ENCODE measurements around the gene ABI3BP.

DNA sequence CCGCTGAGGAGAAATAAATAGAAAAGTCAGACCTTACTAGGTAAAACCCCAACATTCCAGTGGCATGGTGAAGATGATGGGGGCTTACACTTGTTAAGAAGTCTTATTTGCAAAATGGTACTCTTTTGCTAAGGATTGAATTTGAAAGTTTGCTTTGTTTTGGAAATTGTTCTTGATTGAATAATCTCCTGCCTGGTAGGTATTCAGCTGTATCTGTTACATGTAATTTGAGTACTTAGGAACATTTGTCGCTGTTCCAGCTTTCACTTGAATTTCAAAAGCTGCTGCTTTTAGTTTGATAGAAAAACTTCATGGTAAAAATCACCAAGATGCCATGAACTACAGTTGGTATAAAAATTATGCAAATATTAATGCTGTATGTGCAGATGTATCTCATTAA lies 239.4 kb downstream of the ABI3BP start:
- TF ChIP-seq, protein P1, sequence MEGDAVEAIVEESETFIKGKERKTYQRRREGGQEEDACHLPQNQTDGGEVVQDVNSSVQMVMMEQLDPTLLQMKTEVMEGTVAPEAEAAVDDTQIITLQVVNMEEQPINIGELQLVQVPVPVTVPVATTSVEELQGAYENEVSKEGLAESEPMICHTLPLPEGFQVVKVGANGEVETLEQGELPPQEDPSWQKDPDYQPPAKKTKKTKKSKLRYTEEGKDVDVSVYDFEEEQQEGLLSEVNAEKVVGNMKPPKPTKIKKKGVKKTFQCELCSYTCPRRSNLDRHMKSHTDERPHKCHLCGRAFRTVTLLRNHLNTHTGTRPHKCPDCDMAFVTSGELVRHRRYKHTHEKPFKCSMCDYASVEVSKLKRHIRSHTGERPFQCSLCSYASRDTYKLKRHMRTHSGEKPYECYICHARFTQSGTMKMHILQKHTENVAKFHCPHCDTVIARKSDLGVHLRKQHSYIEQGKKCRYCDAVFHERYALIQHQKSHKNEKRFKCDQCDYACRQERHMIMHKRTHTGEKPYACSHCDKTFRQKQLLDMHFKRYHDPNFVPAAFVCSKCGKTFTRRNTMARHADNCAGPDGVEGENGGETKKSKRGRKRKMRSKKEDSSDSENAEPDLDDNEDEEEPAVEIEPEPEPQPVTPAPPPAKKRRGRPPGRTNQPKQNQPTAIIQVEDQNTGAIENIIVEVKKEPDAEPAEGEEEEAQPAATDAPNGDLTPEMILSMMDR (IDR thresholded peaks at IDR 0.05; ENCODE audit: low read length) = no peak
- no peak for TF ChIP-seq EZH2phosphoT487 (IDR thresholded peaks at IDR 0.05; ENCODE audit: low read length)

All from MM.1S (cell line).